ENCODE measurements around the gene NUMA1.
A peak's percentile ranks its signal among the peaks of the same experiment; 100 is the strongest.

The NUMA1 gene

GRCh38 chr11:72124046-72124445 lies 43.7 kb upstream of the NUMA1 start:
- Histone ChIP-seq H3K4me3 (ENCODE audit: low read depth, low read length) (no peak overlapping the region), H2AFZ (peak overlapping the region; percentile 38), H3K9ac (no peak overlapping the region), H3K4me1 (peaks cover 12% of the 10 kb centered on the region), H3K27ac (no peak overlapping the region), H3K9me3 (ENCODE audit: control insufficient read depth, low read length) (no peaks in the 10 kb centered on the region), H3K36me3 (ENCODE audit: control insufficient read depth, insufficient read depth, low read length) (no peaks in the 10 kb centered on the region), H3K79me2 (no peaks in the 10 kb centered on the region), H3K4me2 (ENCODE audit: low read length) (no peak overlapping the region), H3K27me3 (ENCODE audit: control insufficient read depth, insufficient read depth, low read length) (no peaks in the 10 kb centered on the region)
- TF ChIP-seq, protein P1, sequence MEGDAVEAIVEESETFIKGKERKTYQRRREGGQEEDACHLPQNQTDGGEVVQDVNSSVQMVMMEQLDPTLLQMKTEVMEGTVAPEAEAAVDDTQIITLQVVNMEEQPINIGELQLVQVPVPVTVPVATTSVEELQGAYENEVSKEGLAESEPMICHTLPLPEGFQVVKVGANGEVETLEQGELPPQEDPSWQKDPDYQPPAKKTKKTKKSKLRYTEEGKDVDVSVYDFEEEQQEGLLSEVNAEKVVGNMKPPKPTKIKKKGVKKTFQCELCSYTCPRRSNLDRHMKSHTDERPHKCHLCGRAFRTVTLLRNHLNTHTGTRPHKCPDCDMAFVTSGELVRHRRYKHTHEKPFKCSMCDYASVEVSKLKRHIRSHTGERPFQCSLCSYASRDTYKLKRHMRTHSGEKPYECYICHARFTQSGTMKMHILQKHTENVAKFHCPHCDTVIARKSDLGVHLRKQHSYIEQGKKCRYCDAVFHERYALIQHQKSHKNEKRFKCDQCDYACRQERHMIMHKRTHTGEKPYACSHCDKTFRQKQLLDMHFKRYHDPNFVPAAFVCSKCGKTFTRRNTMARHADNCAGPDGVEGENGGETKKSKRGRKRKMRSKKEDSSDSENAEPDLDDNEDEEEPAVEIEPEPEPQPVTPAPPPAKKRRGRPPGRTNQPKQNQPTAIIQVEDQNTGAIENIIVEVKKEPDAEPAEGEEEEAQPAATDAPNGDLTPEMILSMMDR (IDR thresholded peaks at IDR 0.05), result no peak

DNA sequence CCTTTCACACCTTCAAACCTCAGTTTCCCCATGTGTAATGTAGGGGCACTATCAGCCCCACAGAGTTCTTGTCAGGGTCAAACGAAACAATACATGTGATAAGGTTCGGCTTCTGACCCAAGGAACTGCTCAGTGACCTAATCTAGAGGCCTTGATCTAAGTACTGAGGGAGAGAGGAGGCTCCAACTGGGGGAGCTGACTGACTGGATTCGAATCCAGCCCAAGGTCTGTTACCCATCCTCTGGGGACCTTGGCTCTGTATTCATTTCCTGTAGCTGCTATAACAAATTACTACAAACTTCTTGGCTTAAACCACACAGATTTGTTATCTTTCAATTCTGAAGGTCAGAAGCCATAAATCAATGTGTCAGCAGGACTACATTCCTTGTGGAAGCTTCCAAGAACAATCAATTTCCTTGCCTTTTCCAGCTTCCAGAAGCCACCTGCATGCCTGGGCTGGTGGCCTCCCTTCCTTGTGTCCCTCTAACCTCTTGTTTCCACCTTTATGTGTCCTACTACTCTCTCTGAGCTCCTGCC lies 42.8 kb upstream of the NUMA1 start:
- H3K4me2 ChIP-seq (ENCODE audit: low read length), result no peak overlapping the region
- no peaks in the 10 kb centered on the region for H3K36me3 ChIP-seq (ENCODE audit: control insufficient read depth, insufficient read depth, low read length)
- TF ChIP-seq, protein P1 (IDR thresholded peaks at IDR 0.05), result no peak
- H2AFZ ChIP-seq, result no peak overlapping the region
- no peak overlapping the region for H3K9ac ChIP-seq
- H3K27me3 ChIP-seq (ENCODE audit: control insufficient read depth, insufficient read depth, low read length), result no peaks in the 10 kb centered on the region
- no peak overlapping the region for H3K27ac ChIP-seq
- H3K4me1 ChIP-seq, result peaks cover 12% of the 10 kb centered on the region
- H3K4me3 ChIP-seq (ENCODE audit: low read depth, low read length), result no peak overlapping the region
- H3K79me2 ChIP-seq, result no peaks in the 10 kb centered on the region
- H3K9me3 ChIP-seq (ENCODE audit: control insufficient read depth, low read length), result no peaks in the 10 kb centered on the region

DNA sequence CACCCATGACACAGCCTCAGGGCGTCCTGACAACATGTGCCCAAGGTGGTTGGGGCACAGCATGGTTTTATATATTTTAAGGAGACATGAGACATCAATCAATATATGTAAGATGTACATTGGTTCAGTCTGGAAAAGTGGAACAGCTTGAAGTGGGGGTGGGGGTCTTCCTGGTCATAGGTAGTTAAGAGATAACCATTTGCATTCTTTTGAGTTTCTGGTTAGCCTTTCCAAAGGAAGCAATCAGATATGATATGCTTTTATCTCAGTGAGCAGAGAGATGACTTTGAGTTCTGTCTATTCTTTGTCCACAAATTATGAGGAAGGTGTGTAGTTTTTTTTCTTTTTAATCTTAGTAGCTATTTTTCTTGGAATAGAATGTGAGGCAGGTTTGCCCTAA lies 42.3 kb upstream of the NUMA1 start:
- Histone ChIP-seq H3K36me3 (ENCODE audit: control insufficient read depth, insufficient read depth, low read length) (no peaks in the 10 kb centered on the region), H3K27ac (no peak overlapping the region), H3K27me3 (ENCODE audit: control insufficient read depth, insufficient read depth, low read length) (no peaks in the 10 kb centered on the region), H3K4me1 (peaks cover 12% of the 10 kb centered on the region), H3K4me2 (ENCODE audit: low read length) (no peak overlapping the region), H3K9me3 (ENCODE audit: control insufficient read depth, low read length) (no peaks in the 10 kb centered on the region), H3K4me3 (ENCODE audit: low read depth, low read length) (no peak overlapping the region), H3K9ac (no peak overlapping the region), H3K79me2 (no peaks in the 10 kb centered on the region), H2AFZ (no peak overlapping the region)
- TF ChIP-seq, protein P1 (IDR thresholded peaks at IDR 0.05), result no peak

DNA sequence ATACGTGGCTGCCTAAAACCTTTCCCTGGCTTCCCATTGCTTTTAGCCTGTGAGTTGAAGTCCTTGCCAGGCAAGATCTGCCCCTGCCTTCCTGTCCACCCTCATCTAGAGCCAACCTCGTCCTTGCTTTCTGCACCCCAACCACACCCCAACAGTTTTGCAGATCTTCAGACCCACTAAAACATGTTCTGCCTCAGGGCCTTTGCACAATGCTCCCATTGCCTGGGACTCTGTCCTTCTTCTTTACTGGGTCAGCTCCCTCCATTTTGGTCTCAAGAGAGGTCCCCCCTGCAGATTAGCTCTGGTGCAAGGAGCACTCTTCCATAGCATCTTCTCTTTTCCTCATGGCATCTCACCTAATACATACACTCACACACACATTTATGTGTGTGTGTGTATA lies 40.6 kb upstream of the NUMA1 start:
- H3K4me2 ChIP-seq (ENCODE audit: low read length), result no peak overlapping the region
- H3K4me1 ChIP-seq, result peaks cover 12% of the 10 kb centered on the region
- TF ChIP-seq, protein P1 (IDR thresholded peaks at IDR 0.05), result no peak
- H3K9me3 ChIP-seq (ENCODE audit: control insufficient read depth, low read length), result no peaks in the 10 kb centered on the region
- no peak overlapping the region for H3K9ac ChIP-seq
- H3K4me3 ChIP-seq (ENCODE audit: low read depth, low read length), result no peak overlapping the region
- no peaks in the 10 kb centered on the region for H3K79me2 ChIP-seq
- no peak overlapping the region for H3K27ac ChIP-seq
- no peaks in the 10 kb centered on the region for H3K27me3 ChIP-seq (ENCODE audit: control insufficient read depth, insufficient read depth, low read length)
- no peak overlapping the region for H2AFZ ChIP-seq
- no peaks in the 10 kb centered on the region for H3K36me3 ChIP-seq (ENCODE audit: control insufficient read depth, insufficient read depth, low read length)

- no peak overlapping the region for H3K9ac ChIP-seq
- no peaks in the 10 kb centered on the region for H3K36me3 ChIP-seq (ENCODE audit: control insufficient read depth, insufficient read depth, low read length)
- H3K4me1 ChIP-seq, result peaks cover 11% of the 10 kb centered on the region
- H3K9me3 ChIP-seq (ENCODE audit: control insufficient read depth, low read length), result no peaks in the 10 kb centered on the region
- H3K4me3 ChIP-seq (ENCODE audit: low read depth, low read length), result no peak overlapping the region
- H2AFZ ChIP-seq, result no peak overlapping the region
- no peaks in the 10 kb centered on the region for H3K79me2 ChIP-seq
- no peaks in the 10 kb centered on the region for H3K27me3 ChIP-seq (ENCODE audit: control insufficient read depth, insufficient read depth, low read length)
- no peak overlapping the region for H3K4me2 ChIP-seq (ENCODE audit: low read length)
- TF ChIP-seq, protein P1 (IDR thresholded peaks at IDR 0.05), result no peak
- no peak overlapping the region for H3K27ac ChIP-seq
These were observed 38.9 kb upstream of the NUMA1 start for GRCh38 chr11:72119198-72119597.

Data from parathyroid adenoma (tissue), 2 donors.